ENCODE measurements around the gene WDR33. TPM values are rescaled to one million over a fixed set of nuclear protein-coding genes. Genes with fewer than 3 reads are reported as not detected.
A peak's percentile ranks its signal among the peaks of the same experiment; 100 is the strongest.

WDR33 gene
- 10 to 100 TPM; 13.8 to 59.8 (median 44.2) TPM for total RNA-seq
- 10 to 100 TPM; 15.0 to 42.7 (median 15.1) TPM for polyA plus RNA-seq
- long read RNA-seq, donor 1, transcript WDR33-204 (6 exons, 3,104 nt), result major isoform, 16 of 16 reads
- long read RNA-seq, donor 1, partial matches to known transcripts, result 0 of 16 reads
- long read RNA-seq, donor 1, other reads (novel, unspliced or antisense), result 0 of 16 reads
- long read RNA-seq, donor 2, transcript WDR33-204 (6 exons, 3,104 nt), result major isoform, 11 of 11 reads
- long read RNA-seq, donor 2, partial matches to known transcripts, result 0 of 11 reads
- long read RNA-seq, donor 2, other reads (novel, unspliced or antisense), result 0 of 11 reads
- long read RNA-seq, donor 3, transcript WDR33-204 (6 exons, 3,104 nt), result major isoform, 15 of 20 reads
- long read RNA-seq, donor 3, partial matches to known transcripts, result 5 of 20 reads
- long read RNA-seq, donor 3, other reads (novel, unspliced or antisense), result 0 of 20 reads
- long read RNA-seq, donor 4, transcript WDR33-204 (6 exons, 3,104 nt), result major isoform, 12 of 22 reads
- long read RNA-seq, donor 4, partial matches to known transcripts, result 8 of 22 reads
- long read RNA-seq, donor 4, other reads (novel, unspliced or antisense), result 2 of 22 reads
- long read RNA-seq, donor 5, full-length matches to known transcripts, result 30 of 64 reads
- long read RNA-seq, donor 5, partial matches to known transcripts, result 10 of 64 reads
- long read RNA-seq, donor 5, other reads (novel, unspliced or antisense), result 24 of 64 reads
- long read RNA-seq, donor 6, full-length matches to known transcripts, result 9 of 19 reads
- long read RNA-seq, donor 6, partial matches to known transcripts, result 10 of 19 reads
- long read RNA-seq, donor 6, other reads (novel, unspliced or antisense), result 0 of 19 reads
- long read RNA-seq, donor 7, full-length matches to known transcripts, result 3 of 3 reads
- long read RNA-seq, donor 7, partial matches to known transcripts, result 0 of 3 reads
- long read RNA-seq, donor 7, other reads (novel, unspliced or antisense), result 0 of 3 reads
- long read RNA-seq, donor 8, transcript WDR33-204 (6 exons, 3,104 nt), result major isoform, 12 of 12 reads
- long read RNA-seq, donor 8, partial matches to known transcripts, result 0 of 12 reads
- long read RNA-seq, donor 8, other reads (novel, unspliced or antisense), result 0 of 12 reads
- long read RNA-seq, donor 9, transcript WDR33-204 (6 exons, 3,104 nt), result major isoform, 18 of 18 reads
- long read RNA-seq, donor 9, partial matches to known transcripts, result 0 of 18 reads
- long read RNA-seq, donor 9, other reads (novel, unspliced or antisense), result 0 of 18 reads
- long read RNA-seq, donor 10, transcript WDR33-204 (6 exons, 3,104 nt), result major isoform, 7 of 7 reads
- long read RNA-seq, donor 10, partial matches to known transcripts, result 0 of 7 reads
- long read RNA-seq, donor 10, other reads (novel, unspliced or antisense), result 0 of 7 reads

DNA sequence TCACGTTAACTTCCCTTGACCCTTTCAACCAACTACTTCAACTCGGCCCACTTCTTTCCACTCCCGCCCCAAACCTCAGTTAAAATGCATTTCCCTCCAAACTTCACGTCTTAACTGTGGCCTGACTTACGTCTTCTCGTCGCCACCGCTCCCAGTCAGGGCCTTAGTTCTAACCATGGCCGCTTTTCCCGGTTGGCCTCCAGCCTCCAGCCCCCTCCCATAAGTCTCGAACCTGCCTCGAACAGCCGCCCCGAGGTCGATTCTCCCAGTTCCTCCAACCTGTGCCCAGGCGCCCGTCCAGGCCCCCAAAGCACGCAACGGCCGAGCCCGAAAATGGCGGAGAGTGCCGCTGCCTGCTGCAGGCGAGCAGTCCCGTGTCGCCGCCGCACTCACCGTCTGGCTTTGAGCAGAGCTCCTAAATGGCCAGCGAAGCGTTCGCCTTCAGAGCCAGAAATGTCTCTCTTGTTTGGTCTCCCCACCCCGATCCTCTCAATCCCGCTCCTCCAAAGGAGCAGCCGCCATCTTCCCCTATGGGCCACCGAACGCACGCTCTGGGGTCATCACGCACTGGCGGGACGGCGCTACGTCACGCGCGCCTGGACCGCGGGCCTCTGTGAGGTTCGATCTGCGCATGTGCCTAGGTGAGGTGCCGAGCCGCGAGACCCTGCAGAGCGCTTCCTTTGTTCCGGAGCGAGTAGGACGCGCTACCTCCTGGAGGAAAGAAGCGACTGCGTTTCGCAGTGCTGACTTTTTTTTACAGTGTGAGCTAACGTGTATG lies at the start of gene WDR33:
TSS of gene WDR33 (minus strand) at position 553 of the 778 bp plus-strand sequence. CDS start 40,190 bp downstream, outside the sequence.
- WGBS, 4 donors, result 0 to 1% (median 0%) methylated on average over 19 to 62 of the region's 62 CpGs
- peak; percentile 89 to 95 (median 93) for DNase-seq
- H3K9me3 ChIP-seq (replicated peaks in 1 of 3), result no peaks in the 10 kb centered on the region
- peak; percentile 61 to 90 for TF ChIP-seq POLR2A (IDR thresholded peaks at IDR 0.05)
- TF ChIP-seq CTCF (IDR thresholded peaks at IDR 0.05), result peak in 5 of 6 experiments; percentile 0 to 26 (median 15)
- H3K27me3 ChIP-seq, result no peaks in the 10 kb centered on the region
- H3K4me1 ChIP-seq (replicated peaks in 1 of 2), result peaks cover 8 to 39% of the 10 kb centered on the region in 2 donors
- peak within 1 kb of the TSS; percentile 67 to 91 (median 85) for H3K4me3 ChIP-seq
- H3K36me3 ChIP-seq (replicated peaks in 1 of 2), result no peaks in the 10 kb centered on the region
- peak within 1 kb of the TSS; percentile 84 to 99 (median 97) for H3K27ac ChIP-seq
- intact Hi-C loops (cut with DNase I), result loop anchor here in 1 of 2 donors (10.0 kb wide), 1 partner anchor 106 kb away; the partner anchor contains the start of gene SFT2D3

DNA sequence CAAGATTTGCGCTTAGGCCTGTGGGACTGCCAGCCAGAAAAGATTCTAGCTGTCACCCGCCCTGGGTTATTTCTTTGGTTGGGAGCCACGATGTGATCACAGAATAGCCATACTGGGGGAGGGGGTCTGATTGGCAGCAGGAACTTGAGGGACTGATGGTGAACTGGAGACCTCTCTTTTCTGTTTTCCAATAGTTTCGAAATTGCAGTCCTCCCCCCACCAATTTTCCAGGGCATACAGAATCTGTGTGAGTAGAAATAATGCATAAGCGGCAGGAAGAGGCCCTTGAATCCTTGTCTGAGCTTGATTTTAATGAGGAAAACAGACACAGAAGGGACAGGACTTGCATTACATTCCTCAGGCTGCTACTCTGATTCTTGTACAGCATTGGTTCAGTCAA lies 49.2 kb upstream of the WDR33 start:
- Histone ChIP-seq H3K9me3 (replicated peaks in 1 of 3) (no peaks in the 10 kb centered on the region), H3K4me3 (no peak overlapping the region), H3K36me3 (replicated peaks in 1 of 2) (peaks cover 0 to 21% of the 10 kb centered on the region in 2 donors), H3K4me1 (replicated peaks in 1 of 2) (peaks cover 8 to 30% of the 10 kb centered on the region in 2 donors), H3K27me3 (no peaks in the 10 kb centered on the region), H3K27ac (no peak overlapping the region)
- DNase-seq, result no peak
- intact Hi-C loops (cut with DNase I), result no loop called here
- 41 to 67% (median 60%) methylated on average over 5 of the region's 5 CpGs for WGBS, 4 donors
- TF ChIP-seq CTCF (IDR thresholded peaks at IDR 0.05), result no peak
- no peak for TF ChIP-seq POLR2A (IDR thresholded peaks at IDR 0.05)

DNA sequence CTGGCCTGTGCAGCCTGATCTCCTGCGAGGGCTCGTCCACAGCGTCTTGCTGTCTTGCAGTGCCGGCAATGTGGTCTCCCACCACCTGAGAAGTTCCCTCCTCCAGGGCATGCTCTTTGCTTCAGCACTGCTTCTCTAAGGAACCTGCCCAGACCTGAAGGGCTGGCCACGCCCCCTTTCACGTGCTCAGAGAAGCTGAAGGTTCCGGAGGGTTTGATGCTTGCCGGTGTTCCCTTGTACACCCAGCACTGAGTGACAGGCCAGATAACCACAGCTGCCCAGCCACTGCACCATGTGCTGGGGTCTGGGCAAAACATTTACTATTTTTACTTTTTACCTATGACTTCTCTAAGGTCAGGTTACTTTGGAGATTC lies 48.7 kb upstream of the WDR33 start:
- Histone ChIP-seq H3K9me3 (replicated peaks in 1 of 3) (no peaks in the 10 kb centered on the region), H3K27me3 (no peaks in the 10 kb centered on the region), H3K36me3 (replicated peaks in 1 of 2) (peaks cover 0 to 17% of the 10 kb centered on the region in 2 donors), H3K27ac (no peak overlapping the region), H3K4me3 (no peak overlapping the region), H3K4me1 (replicated peaks in 1 of 2) (peaks cover 8 to 35% of the 10 kb centered on the region in 2 donors)
- intact Hi-C loops (cut with DNase I), result no loop called here
- 16 to 20% (median 18%) methylated on average over 8 of the region's 8 CpGs for WGBS, 4 donors
- TF ChIP-seq CTCF (IDR thresholded peaks at IDR 0.05) (no peak), POLR2A (IDR thresholded peaks at IDR 0.05) (no peak)
- peak; percentile 25 to 69 (median 43) for DNase-seq
